HG02571 (cell line): ENCODE data around the gene GPR161.
"Not testable (repeated sequence)": the region's sequence is repeated elsewhere in the genome, so short reads cannot be mapped to it uniquely, and the experiment has no call there.

ENCODE experiments used
- ATAC-seq: cut with Tn5 transposase; IDR thresholded peaks from one replicate; pipeline ENCODE4 v1.9.1; 2021; ENCODE audit warnings: mild to moderate bottlenecking, moderate library complexity; ENCODE audit not compliant: unreplicated experiment

GPR161 gene

GRCh38 chr1:168136709-168137514, at the start of gene GPR161:
TSS of gene GPR161 (minus strand) at chr1:168136930. CDS start at chr1:168104850, 32,080 bp downstream.
- no peak for ATAC-seq

- ATAC-seq: not testable (repeated sequence)
Measured at GRCh38 chr1:168181063-168181720, 44.5 kb upstream of the GPR161 start.

- ATAC-seq: no peak
Measured at GRCh38 chr1:168180148-168180524, 43.4 kb upstream of the GPR161 start.

- ATAC-seq: no peak
Measured at GRCh38 chr1:168179438-168180147, 42.9 kb upstream of the GPR161 start.

GRCh38 chr1:168178638-168179437, 42.1 kb upstream of the GPR161 start, which contains the start of gene TIPRL:
TSS of gene TIPRL (plus strand) at chr1:168178962. CDS start at chr1:168179078, 116 bp downstream.
- ATAC-seq: peak; percentile 90

- ATAC-seq: no peak
Measured at GRCh38 chr1:168178227-168178637, 41.5 kb upstream of the GPR161 start.

- ATAC-seq: no peak
Measured at GRCh38 chr1:168172250-168172915, 35.7 kb upstream of the GPR161 start.

GRCh38 chr1:168170564-168171508, 34.1 kb upstream of the GPR161 start:
- no peak for ATAC-seq

- no peak for ATAC-seq
Measured at GRCh38 chr1:168167806-168168205, 31.1 kb upstream of the GPR161 start.

GRCh38 chr1:168164771-168165170, 28.0 kb upstream of the GPR161 start:
- ATAC-seq: no peak

- no peak for ATAC-seq
Measured at GRCh38 chr1:168163670-168164069, 26.9 kb upstream of the GPR161 start.

GRCh38 chr1:168161459-168161858, 24.7 kb upstream of the GPR161 start:
- no peak for ATAC-seq

- ATAC-seq: no peak
Measured at GRCh38 chr1:168159979-168160378, 23.2 kb upstream of the GPR161 start.

- ATAC-seq: no peak
Measured at GRCh38 chr1:168159251-168159650, 22.5 kb upstream of the GPR161 start.

- no peak for ATAC-seq
Measured at GRCh38 chr1:168157638-168158037, 20.9 kb upstream of the GPR161 start.

- no peak for ATAC-seq
Measured at GRCh38 chr1:168155910-168156309, 19.2 kb upstream of the GPR161 start.

- not testable (repeated sequence) for ATAC-seq
Measured at GRCh38 chr1:168154707-168155106, 18.0 kb upstream of the GPR161 start.

- ATAC-seq: no peak
Measured at GRCh38 chr1:168151935-168152334, 15.2 kb upstream of the GPR161 start.

GRCh38 chr1:168150283-168150682, 13.6 kb upstream of the GPR161 start:
- no peak for ATAC-seq
